ENCODE data around the gene OVAAL.

GRCh38 chr1:180611016-180611930, 52.5 kb downstream of the OVAAL start:
- no peak for TF ChIP-seq EZH2 (IDR thresholded peaks at IDR 0.05)
- no peak for TF ChIP-seq POLR2AphosphoS5 (IDR thresholded peaks at IDR 0.05; ENCODE audit: borderline replicate concordance, low read depth, low read length)

All from SK-N-MC (cell line).